GM12864 (cell line): ENCODE data around the gene RNF130.
A peak's percentile ranks its signal among the peaks of the same experiment; 100 is the strongest.

Experiments
- DNase-seq: peaks from one replicate; pipeline ENCODE4 v3.0.0-alpha.2; 2011; ENCODE audit warnings: low read depth
- H3K4me3 ChIP-seq: 2 replicates; pipeline ENCODE4 v1.5.1; 2011; ENCODE audit warnings: mild to moderate bottlenecking, low read depth, low read length, control low read depth
- CTCF ChIP-seq: IDR thresholded peaks from 2 replicates; pipeline ENCODE4 v1.5.1; 2011; ENCODE audit warnings: low read depth, mild to moderate bottlenecking, moderate library complexity, low read length, control low read depth, inconsistent platforms; ENCODE audit errors: missing control alignments

The RNF130 gene

GRCh38 chr5:180071531-180072255, at the start of gene RNF130:
Gene RNF130, minus strand, starts transcription at chr5:180071759. Its CDS starts 57 bp downstream, at chr5:180071702.
- no peak for TF ChIP-seq CTCF
- DNase-seq, result no peak
- peak within 1 kb of the TSS; percentile 46 for H3K4me3 ChIP-seq

- no peak overlapping the region for H3K4me3 ChIP-seq
- no peak for DNase-seq
- no peak for TF ChIP-seq CTCF
Measured at GRCh38 chr5:180120237-180121101, 48.9 kb upstream of the RNF130 start.

GRCh38 chr5:180119903-180120236, 48.3 kb upstream of the RNF130 start:
- H3K4me3 ChIP-seq, result no peak overlapping the region
- TF ChIP-seq CTCF, result no peak
- DNase-seq, result no peak

GRCh38 chr5:180119031-180119902, 47.7 kb upstream of the RNF130 start:
- H3K4me3 ChIP-seq, result no peak overlapping the region
- no peak for TF ChIP-seq CTCF
- DNase-seq, result no peak

GRCh38 chr5:180118391-180118791, 46.8 kb upstream of the RNF130 start:
- TF ChIP-seq CTCF, result no peak
- no peak overlapping the region for H3K4me3 ChIP-seq
- no peak for DNase-seq

- no peak overlapping the region for H3K4me3 ChIP-seq
- no peak for DNase-seq
- TF ChIP-seq CTCF, result peak; percentile 39
Measured at GRCh38 chr5:180117000-180117725, 45.6 kb upstream of the RNF130 start.
